Activated CD8-positive, alpha-beta T cell treated with anti-CD3 and anti-CD28 coated beads, Interleukin-2, amount 10 ng/mL, durations not matched to agents 7 days and 5 days (primary cell): ENCODE results near the gene PIKFYVE. TPM values are rescaled to one million over a fixed set of nuclear protein-coding genes. Genes with fewer than 3 reads are reported as not detected.
"Not testable (repeated sequence)": the region's sequence is repeated elsewhere in the genome, so short reads cannot be mapped to it uniquely, and the experiment has no call there.

Source experiments
- ATAC-seq: fragments of 150-1000 bp; cut with Tn5 transposase; one replicate; pipeline ENCODE4 v1.10.0; 2021; ENCODE audit warnings: moderate library complexity
- CTCF ChIA-PET: fragments of 350-600 bp; sonication (Branson Sonifier 250); formaldehyde crosslinking; loops from one replicate; lab custom pipeline; 2021; ENCODE audit warnings: antibody characterized with exemption; lab: Charles Lee
- POLR2A ChIA-PET: fragments of 350-600 bp; sonication (Branson Sonifier 250); formaldehyde crosslinking; loops from one replicate; lab custom pipeline; 2021; ENCODE audit warnings: antibody characterized with exemption; lab: Charles Lee
- DNase-seq: peaks from one replicate; pipeline ENCODE4 v3.0.0-alpha.2; 2020
- H3K27ac Mint-ChIP-seq: one replicate; pipeline ENCODE4 v1.8.0; 2021; ENCODE audit warnings: mild to moderate bottlenecking, mixed read lengths
- H3K27me3 Mint-ChIP-seq: one replicate; pipeline ENCODE4 v1.8.0; 2021; ENCODE audit warnings: low read depth, mixed read lengths
- H3K36me3 Mint-ChIP-seq: one replicate; pipeline ENCODE4 v1.8.0; 2021; ENCODE audit warnings: low read depth, mixed read lengths
- H3K4me1 Mint-ChIP-seq: one replicate; pipeline ENCODE4 v1.8.0; 2021; ENCODE audit warnings: low read depth, mixed read lengths
- H3K4me3 Mint-ChIP-seq: one replicate; pipeline ENCODE4 v1.8.0; 2021; ENCODE audit warnings: mild to moderate bottlenecking, mixed read lengths
- H3K9me3 Mint-ChIP-seq: one replicate; pipeline ENCODE4 v1.8.0; 2022; ENCODE audit warnings: mixed read lengths; ENCODE audit not compliant: insufficient read depth
- total RNA-seq, 2 experiments: library from RNA; stranded (reverse); gene quantifications; one replicate each; pipeline ENCODE4 v1.2.3, GENCODE V29; 2021

The PIKFYVE gene
- total RNA-seq = 10 to 100 TPM; 27.4 to 29.3 TPM

GRCh38 chr2:208265801-208266552 lies at the start of gene PIKFYVE:
Gene PIKFYVE, plus strand, starts transcription at chr2:208266255. Its CDS starts 5,265 bp downstream, at chr2:208271520.
- H3K4me3 Mint-ChIP-seq = peak within 1 kb of the TSS; percentile 85
- H3K9me3 Mint-ChIP-seq = peaks cover 4% of the 10 kb centered on the region
- H3K4me1 Mint-ChIP-seq = peaks cover 37% of the 10 kb centered on the region
- CTCF ChIA-PET = interaction anchor here (1.5 to 8.4 kb wide), 2 partner anchors 12 to 54 kb away, joined by 4 to 106 read pairs; partner anchors contain the start of gene IDH1
- H3K36me3 Mint-ChIP-seq = peaks cover 13% of the 10 kb centered on the region
- POLR2A ChIA-PET = interaction anchor here (0.7 to 1.5 kb wide), 7 partner anchors 10 to 1905 kb away, joined by 3 to 6 read pairs (median 4); partner anchors contain the start of genes CCNYL1, IDH1, KANSL1L and METTL21A
- peak within 1 kb of the TSS; percentile 94 for H3K27ac Mint-ChIP-seq
- DNase-seq (peak; percentile 95), ATAC-seq (peak; percentile 87)
- H3K27me3 Mint-ChIP-seq = no peaks in the 10 kb centered on the region

GRCh38 chr2:208221873-208222272 lies 44.2 kb upstream of the PIKFYVE start:
- DNase-seq, POLR2A ChIA-PET, H3K27me3 Mint-ChIP-seq, CTCF ChIA-PET, H3K9me3 Mint-ChIP-seq, ATAC-seq, H3K36me3 Mint-ChIP-seq, H3K4me3 Mint-ChIP-seq, H3K4me1 Mint-ChIP-seq, H3K27ac Mint-ChIP-seq: not testable (repeated sequence)

GRCh38 chr2:208222351-208222750 lies 43.7 kb upstream of the PIKFYVE start:
- H3K27me3 Mint-ChIP-seq = no peaks in the 10 kb centered on the region
- POLR2A ChIA-PET = no interaction called here
- no peaks in the 10 kb centered on the region for H3K9me3 Mint-ChIP-seq
- ATAC-seq (no peak), DNase-seq (no peak)
- H3K4me1 Mint-ChIP-seq = no peaks in the 10 kb centered on the region
- CTCF ChIA-PET = no interaction called here
- no peak overlapping the region for H3K27ac Mint-ChIP-seq
- no peak overlapping the region for H3K4me3 Mint-ChIP-seq
- no peaks in the 10 kb centered on the region for H3K36me3 Mint-ChIP-seq

- Mint-ChIP-seq H3K27ac (no peak overlapping the region), H3K36me3 (no peaks in the 10 kb centered on the region), H3K9me3 (no peaks in the 10 kb centered on the region), H3K27me3 (no peaks in the 10 kb centered on the region), H3K4me1 (no peaks in the 10 kb centered on the region), H3K4me3 (no peak overlapping the region)
- DNase-seq = no peak
- ChIA-PET POLR2A (no interaction called here), CTCF (no interaction called here)
- no peak for ATAC-seq
Measured at GRCh38 chr2:208224802-208225201, 41.3 kb upstream of the PIKFYVE start.

GRCh38 chr2:208227581-208228232 lies 38.3 kb upstream of the PIKFYVE start:
- POLR2A ChIA-PET = no interaction called here
- no peak for ATAC-seq
- no peak for DNase-seq

GRCh38 chr2:208228476-208228875 lies 37.6 kb upstream of the PIKFYVE start:
- ChIA-PET CTCF (interaction anchor here (0.9 kb wide), 1 partner anchor 25 kb away, joined by 3 read pairs; no protein-coding TSS in a partner anchor), POLR2A (no interaction called here)
- Mint-ChIP-seq H3K27ac (no peak overlapping the region), H3K4me3 (no peak overlapping the region), H3K27me3 (no peaks in the 10 kb centered on the region), H3K36me3 (no peaks in the 10 kb centered on the region), H3K4me1 (no peaks in the 10 kb centered on the region), H3K9me3 (peaks cover 6% of the 10 kb centered on the region)
- ATAC-seq = no peak
- DNase-seq = no peak

More at GRCh38 chr2:208227581-208228232, 38.3 kb upstream of the PIKFYVE start:
- CTCF ChIA-PET = interaction anchor here (0.9 kb wide), 1 partner anchor 26 kb away, joined by 3 read pairs; no protein-coding TSS in a partner anchor
- no peak overlapping the region for H3K27ac Mint-ChIP-seq
- H3K4me3 Mint-ChIP-seq = no peak overlapping the region
- no peaks in the 10 kb centered on the region for H3K4me1 Mint-ChIP-seq
- no peaks in the 10 kb centered on the region for H3K36me3 Mint-ChIP-seq
- H3K27me3 Mint-ChIP-seq = no peaks in the 10 kb centered on the region
- peaks cover 6% of the 10 kb centered on the region for H3K9me3 Mint-ChIP-seq

GRCh38 chr2:208234786-208235185 lies 31.3 kb upstream of the PIKFYVE start:
- Mint-ChIP-seq H3K36me3 (peaks cover 38% of the 10 kb centered on the region), H3K4me1 (no peaks in the 10 kb centered on the region), H3K27me3 (no peaks in the 10 kb centered on the region), H3K27ac (no peak overlapping the region), H3K4me3 (no peak overlapping the region), H3K9me3 (peaks cover 11% of the 10 kb centered on the region)
- ChIA-PET POLR2A (no interaction called here), CTCF (interaction anchor here (0.6 to 1.6 kb wide), 2 partner anchors 20 to 62 kb away, joined by 3 to 7 read pairs; partner anchors contain the start of gene IDH1)
- DNase-seq (no peak), ATAC-seq (no peak)

GRCh38 chr2:208235860-208236259 lies 30.2 kb upstream of the PIKFYVE start:
- ChIA-PET POLR2A (no interaction called here), CTCF (no interaction called here)
- DNase-seq (no peak), ATAC-seq (no peak)
- Mint-ChIP-seq H3K4me1 (no peaks in the 10 kb centered on the region), H3K9me3 (peaks cover 11% of the 10 kb centered on the region), H3K27me3 (no peaks in the 10 kb centered on the region), H3K36me3 (peaks cover 43% of the 10 kb centered on the region), H3K4me3 (no peak overlapping the region), H3K27ac (no peak overlapping the region)

- H3K27ac Mint-ChIP-seq = no peak overlapping the region
- peaks cover 62% of the 10 kb centered on the region for H3K36me3 Mint-ChIP-seq
- no peaks in the 10 kb centered on the region for H3K4me1 Mint-ChIP-seq
- no peak for ATAC-seq
- CTCF ChIA-PET = interaction anchor here (1.1 kb wide), 2 partner anchors 14 to 64 kb away, joined by 3 to 4 read pairs; no protein-coding TSS in a partner anchor
- DNase-seq = no peak
- peaks cover 5% of the 10 kb centered on the region for H3K9me3 Mint-ChIP-seq
- no peaks in the 10 kb centered on the region for H3K27me3 Mint-ChIP-seq
- POLR2A ChIA-PET = no interaction called here
- no peak overlapping the region for H3K4me3 Mint-ChIP-seq
Measured at GRCh38 chr2:208239770-208240493, 26.1 kb upstream of the PIKFYVE start.

GRCh38 chr2:208240619-208241209 lies 25.3 kb upstream of the PIKFYVE start:
- Mint-ChIP-seq H3K36me3 (peaks cover 57% of the 10 kb centered on the region), H3K4me1 (no peaks in the 10 kb centered on the region), H3K4me3 (no peak overlapping the region), H3K9me3 (peaks cover 5% of the 10 kb centered on the region), H3K27ac (no peak overlapping the region), H3K27me3 (no peaks in the 10 kb centered on the region)
- CTCF ChIA-PET = interaction anchor here (1.1 kb wide), 2 partner anchors 13 to 65 kb away, joined by 3 to 4 read pairs; no protein-coding TSS in a partner anchor
- DNase-seq (no peak), ATAC-seq (no peak)
- POLR2A ChIA-PET = interaction anchor here (0.6 kb wide), 1 partner anchor 710 kb away, joined by 3 read pairs; no protein-coding TSS in a partner anchor

- Mint-ChIP-seq H3K27ac (no peak overlapping the region), H3K27me3 (no peaks in the 10 kb centered on the region), H3K9me3 (no peaks in the 10 kb centered on the region), H3K4me3 (no peak overlapping the region), H3K4me1 (no peaks in the 10 kb centered on the region), H3K36me3 (peaks cover 55% of the 10 kb centered on the region)
- CTCF ChIA-PET = no interaction called here
- POLR2A ChIA-PET = no interaction called here
- no peak for DNase-seq
- no peak for ATAC-seq
Measured at GRCh38 chr2:208244422-208244821, 21.6 kb upstream of the PIKFYVE start.
